ENCODE measurements around the gene EHD3. TPM values are rescaled to one million over a fixed set of nuclear protein-coding genes. Genes with fewer than 3 reads are reported as not detected.

EHD3 gene
- total and polyA plus RNA-seq, 4 donors: 7.2 to 20.2 (median 13.2) TPM

DNA sequence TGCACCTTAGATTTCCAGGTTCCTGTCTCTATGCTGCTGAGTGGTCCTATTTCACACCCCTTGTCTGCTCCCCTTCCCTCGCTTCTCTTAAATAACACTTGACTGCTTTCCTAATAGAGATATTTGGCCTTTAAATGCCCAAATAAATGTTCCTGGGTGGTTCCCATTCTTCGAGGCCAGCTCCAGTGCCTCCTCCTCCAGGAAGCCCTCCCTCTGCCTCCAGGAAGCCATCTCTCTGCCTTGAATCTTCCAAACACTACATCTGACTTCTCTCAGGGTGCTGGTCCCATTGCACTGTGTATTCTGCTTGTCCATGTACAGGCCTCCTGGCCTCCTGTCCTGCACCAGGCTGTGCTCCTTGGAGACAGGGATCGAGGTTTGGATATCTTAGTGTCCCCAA lies 14.2 kb downstream of the EHD3 start:
- no peaks in the 10 kb centered on the region for H3K9me3 ChIP-seq (ENCODE audit: control insufficient read depth in 4 of 4, low read length in 3 of 4)
- no peaks in the 10 kb centered on the region for H3K27me3 ChIP-seq (ENCODE audit: control insufficient read depth in 4 of 4, insufficient read depth in 4 of 4, low read length in 3 of 4)
- no peaks in the 10 kb centered on the region for H3K36me3 ChIP-seq (ENCODE audit: control insufficient read depth in 4 of 4, insufficient read depth in 3 of 4, low read depth in 1 of 4, low read length in 3 of 4)
- DNase-seq (ENCODE audit: low spot score): no peak
- TF ChIP-seq, protein P1, sequence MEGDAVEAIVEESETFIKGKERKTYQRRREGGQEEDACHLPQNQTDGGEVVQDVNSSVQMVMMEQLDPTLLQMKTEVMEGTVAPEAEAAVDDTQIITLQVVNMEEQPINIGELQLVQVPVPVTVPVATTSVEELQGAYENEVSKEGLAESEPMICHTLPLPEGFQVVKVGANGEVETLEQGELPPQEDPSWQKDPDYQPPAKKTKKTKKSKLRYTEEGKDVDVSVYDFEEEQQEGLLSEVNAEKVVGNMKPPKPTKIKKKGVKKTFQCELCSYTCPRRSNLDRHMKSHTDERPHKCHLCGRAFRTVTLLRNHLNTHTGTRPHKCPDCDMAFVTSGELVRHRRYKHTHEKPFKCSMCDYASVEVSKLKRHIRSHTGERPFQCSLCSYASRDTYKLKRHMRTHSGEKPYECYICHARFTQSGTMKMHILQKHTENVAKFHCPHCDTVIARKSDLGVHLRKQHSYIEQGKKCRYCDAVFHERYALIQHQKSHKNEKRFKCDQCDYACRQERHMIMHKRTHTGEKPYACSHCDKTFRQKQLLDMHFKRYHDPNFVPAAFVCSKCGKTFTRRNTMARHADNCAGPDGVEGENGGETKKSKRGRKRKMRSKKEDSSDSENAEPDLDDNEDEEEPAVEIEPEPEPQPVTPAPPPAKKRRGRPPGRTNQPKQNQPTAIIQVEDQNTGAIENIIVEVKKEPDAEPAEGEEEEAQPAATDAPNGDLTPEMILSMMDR (IDR thresholded peaks at IDR 0.05; ENCODE audit: low read depth, low read length, missing input control): no peak
- TF ChIP-seq FOXA1 (IDR thresholded peaks at IDR 0.05): no peak
- TF ChIP-seq, protein P2, sequence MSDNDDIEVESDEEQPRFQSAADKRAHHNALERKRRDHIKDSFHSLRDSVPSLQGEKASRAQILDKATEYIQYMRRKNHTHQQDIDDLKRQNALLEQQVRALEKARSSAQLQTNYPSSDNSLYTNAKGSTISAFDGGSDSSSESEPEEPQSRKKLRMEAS (IDR thresholded peaks at IDR 0.05): no peak
- TF ChIP-seq, protein P3, sequence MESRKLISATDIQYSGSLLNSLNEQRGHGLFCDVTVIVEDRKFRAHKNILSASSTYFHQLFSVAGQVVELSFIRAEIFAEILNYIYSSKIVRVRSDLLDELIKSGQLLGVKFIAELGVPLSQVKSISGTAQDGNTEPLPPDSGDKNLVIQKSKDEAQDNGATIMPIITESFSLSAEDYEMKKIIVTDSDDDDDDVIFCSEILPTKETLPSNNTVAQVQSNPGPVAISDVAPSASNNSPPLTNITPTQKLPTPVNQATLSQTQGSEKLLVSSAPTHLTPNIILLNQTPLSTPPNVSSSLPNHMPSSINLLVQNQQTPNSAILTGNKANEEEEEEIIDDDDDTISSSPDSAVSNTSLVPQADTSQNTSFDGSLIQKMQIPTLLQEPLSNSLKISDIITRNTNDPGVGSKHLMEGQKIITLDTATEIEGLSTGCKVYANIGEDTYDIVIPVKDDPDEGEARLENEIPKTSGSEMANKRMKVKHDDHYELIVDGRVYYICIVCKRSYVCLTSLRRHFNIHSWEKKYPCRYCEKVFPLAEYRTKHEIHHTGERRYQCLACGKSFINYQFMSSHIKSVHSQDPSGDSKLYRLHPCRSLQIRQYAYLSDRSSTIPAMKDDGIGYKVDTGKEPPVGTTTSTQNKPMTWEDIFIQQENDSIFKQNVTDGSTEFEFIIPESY (IDR thresholded peaks at IDR 0.05): no peak
- TF ChIP-seq, protein P4, sequence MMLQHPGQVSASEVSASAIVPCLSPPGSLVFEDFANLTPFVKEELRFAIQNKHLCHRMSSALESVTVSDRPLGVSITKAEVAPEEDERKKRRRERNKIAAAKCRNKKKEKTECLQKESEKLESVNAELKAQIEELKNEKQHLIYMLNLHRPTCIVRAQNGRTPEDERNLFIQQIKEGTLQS (IDR thresholded peaks at IDR 0.05): no peak
- TF ChIP-seq SP1 (IDR thresholded peaks at IDR 0.05): no peak
- TF ChIP-seq YY1 (IDR thresholded peaks at IDR 0.05): no peak
- no peak for TF ChIP-seq EGR1 (IDR thresholded peaks at IDR 0.05; ENCODE audit: low read depth in 2 of 2)
- no peak for TF ChIP-seq GABPA (IDR thresholded peaks at IDR 0.05 in 1 of 2, conservative IDR thresholded peaks at IDR 0.05 in 1 of 2)
- no peak for TF ChIP-seq JUND (IDR thresholded peaks at IDR 0.05)
- no peak for TF ChIP-seq HNF4A (conservative IDR thresholded peaks at IDR 0.05)
- TF ChIP-seq FOXA2 (IDR thresholded peaks at IDR 0.05): no peak
- TF ChIP-seq, protein P5, sequence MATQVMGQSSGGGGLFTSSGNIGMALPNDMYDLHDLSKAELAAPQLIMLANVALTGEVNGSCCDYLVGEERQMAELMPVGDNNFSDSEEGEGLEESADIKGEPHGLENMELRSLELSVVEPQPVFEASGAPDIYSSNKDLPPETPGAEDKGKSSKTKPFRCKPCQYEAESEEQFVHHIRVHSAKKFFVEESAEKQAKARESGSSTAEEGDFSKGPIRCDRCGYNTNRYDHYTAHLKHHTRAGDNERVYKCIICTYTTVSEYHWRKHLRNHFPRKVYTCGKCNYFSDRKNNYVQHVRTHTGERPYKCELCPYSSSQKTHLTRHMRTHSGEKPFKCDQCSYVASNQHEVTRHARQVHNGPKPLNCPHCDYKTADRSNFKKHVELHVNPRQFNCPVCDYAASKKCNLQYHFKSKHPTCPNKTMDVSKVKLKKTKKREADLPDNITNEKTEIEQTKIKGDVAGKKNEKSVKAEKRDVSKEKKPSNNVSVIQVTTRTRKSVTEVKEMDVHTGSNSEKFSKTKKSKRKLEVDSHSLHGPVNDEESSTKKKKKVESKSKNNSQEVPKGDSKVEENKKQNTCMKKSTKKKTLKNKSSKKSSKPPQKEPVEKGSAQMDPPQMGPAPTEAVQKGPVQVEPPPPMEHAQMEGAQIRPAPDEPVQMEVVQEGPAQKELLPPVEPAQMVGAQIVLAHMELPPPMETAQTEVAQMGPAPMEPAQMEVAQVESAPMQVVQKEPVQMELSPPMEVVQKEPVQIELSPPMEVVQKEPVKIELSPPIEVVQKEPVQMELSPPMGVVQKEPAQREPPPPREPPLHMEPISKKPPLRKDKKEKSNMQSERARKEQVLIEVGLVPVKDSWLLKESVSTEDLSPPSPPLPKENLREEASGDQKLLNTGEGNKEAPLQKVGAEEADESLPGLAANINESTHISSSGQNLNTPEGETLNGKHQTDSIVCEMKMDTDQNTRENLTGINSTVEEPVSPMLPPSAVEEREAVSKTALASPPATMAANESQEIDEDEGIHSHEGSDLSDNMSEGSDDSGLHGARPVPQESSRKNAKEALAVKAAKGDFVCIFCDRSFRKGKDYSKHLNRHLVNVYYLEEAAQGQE (IDR thresholded peaks at IDR 0.05): no peak
- TF ChIP-seq TAF1 (conservative IDR thresholded peaks at IDR 0.05): no peak
- no peak for TF ChIP-seq RXRA (IDR thresholded peaks at IDR 0.05)
- TF ChIP-seq NR2F2 (IDR thresholded peaks at IDR 0.05): no peak
- no peak for TF ChIP-seq HNF4G (IDR thresholded peaks at IDR 0.05)
- WGBS: 84% methylated on average over 3 of the region's 3 CpGs
- H3K4me1 ChIP-seq (ENCODE audit: control insufficient read depth in 4 of 4, insufficient read depth in 4 of 4, low read length in 3 of 4): no peaks in the 10 kb centered on the region
- no peak overlapping the region for H3K9ac ChIP-seq (ENCODE audit: low read depth in 1 of 2, low read length in 2 of 2)
- no peak overlapping the region for H3K27ac ChIP-seq (ENCODE audit: low read depth in 1 of 2, low read length in 2 of 2)
- H3K4me3 ChIP-seq (ENCODE audit: low read depth in 1 of 3, low read length in 3 of 3): no peak overlapping the region
